Activated CD4-positive, alpha-beta T cell treated with anti-CD3 and anti-CD28 coated beads, Interleukin-2, Interleukin-6, amounts not matched to agents 100 ng/mL and 50 ng/mL, durations not matched to agents 16 hours and 8 hours (primary cell): Measurements from ENCODE around the gene CPNE8.

Experiments used
- DNase-seq: peaks from one replicate; pipeline ENCODE4 v3.0.0-alpha.2; 2020

The CPNE8 gene

DNA sequence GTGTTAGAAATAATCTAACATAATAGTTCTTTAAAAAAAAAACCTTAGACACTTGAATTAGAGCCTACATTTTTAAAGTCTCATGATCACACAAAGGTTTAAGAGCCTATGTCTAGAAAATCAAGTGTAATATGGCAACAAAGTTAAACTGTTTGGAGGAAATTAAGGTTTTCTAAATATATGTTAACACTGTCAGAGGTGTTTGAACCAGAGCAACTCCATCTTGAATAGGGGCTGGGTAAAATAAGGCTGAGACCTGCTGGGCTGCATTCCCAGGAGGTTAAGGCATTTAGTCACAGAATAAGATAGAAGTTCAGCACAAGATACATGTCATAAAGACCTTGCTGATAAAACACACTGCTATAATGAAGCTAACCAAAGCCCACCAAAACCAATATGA is 12.4 kb downstream of the CPNE8 start:
- no peak for DNase-seq

DNA sequence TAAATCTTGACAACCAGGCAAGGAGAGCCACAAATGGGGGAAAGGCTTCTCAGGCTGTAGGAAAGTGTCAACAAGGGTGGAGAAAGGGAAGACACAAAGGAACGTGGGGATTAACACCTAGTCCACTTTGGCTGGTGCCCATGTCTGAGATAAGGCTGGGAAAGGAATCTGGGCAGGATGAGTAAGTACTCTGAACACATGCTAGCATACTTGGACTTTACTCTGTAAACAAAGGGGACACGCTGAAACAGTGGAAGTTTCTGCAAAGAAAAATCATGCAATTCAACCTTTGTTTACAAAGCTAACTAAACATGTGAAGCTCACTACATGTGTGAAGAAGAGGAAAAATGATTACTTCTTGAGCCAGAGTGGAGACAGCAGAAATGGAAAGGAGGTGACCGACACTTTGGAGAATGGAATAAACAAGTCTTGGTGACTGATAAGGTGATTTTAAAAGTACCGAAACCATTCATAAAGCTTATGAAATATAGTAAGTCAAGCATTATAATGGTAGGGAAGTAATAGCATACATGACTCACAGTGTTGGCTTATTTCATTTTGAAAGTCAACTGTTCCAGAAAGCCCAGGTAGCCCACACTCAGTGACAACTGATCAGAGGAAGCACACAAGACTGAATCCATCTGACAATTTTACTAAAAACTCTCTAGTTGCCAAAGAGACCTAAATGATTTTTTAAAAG is 13.2 kb downstream of the CPNE8 start:
- peak; percentile 50 for DNase-seq

DNA sequence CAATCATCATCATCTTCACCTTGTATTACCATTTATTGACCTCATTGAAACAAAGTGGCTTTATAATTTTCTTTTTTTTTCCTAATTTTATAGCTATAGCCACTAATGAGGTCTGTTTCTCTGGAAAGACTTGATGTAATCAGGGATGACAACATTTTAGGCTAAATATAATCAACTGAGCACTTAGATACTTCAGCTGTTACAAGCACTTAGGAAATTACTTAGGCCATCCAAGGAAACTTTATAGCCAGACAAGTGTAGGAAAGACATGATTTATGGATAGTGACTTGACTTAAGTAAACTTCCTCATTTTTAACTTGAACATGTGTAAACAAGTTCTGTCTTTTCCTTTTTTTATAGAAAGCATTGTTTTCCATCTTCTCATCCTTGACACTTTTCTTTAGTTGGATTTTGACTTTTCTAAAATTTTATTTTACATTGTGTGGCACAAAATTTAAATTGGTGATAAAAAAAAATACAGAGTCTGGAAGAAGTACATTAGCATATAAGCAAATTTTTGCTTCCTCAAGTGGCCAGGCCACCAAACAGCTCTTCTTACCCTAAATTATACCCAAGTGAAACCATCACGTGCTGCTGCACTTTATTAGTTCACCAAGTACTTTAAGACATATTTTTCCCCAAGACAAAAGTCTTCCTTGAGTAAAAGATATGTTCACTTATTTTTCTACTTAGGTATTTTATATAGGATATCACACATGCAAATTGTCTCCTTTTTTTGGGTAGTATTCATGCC is 15.1 kb downstream of the CPNE8 start:
- no peak for DNase-seq

- no peak for DNase-seq
These were observed 16.0 kb downstream of the CPNE8 start for GRCh38 chr12:38889297-38889815.

DNA sequence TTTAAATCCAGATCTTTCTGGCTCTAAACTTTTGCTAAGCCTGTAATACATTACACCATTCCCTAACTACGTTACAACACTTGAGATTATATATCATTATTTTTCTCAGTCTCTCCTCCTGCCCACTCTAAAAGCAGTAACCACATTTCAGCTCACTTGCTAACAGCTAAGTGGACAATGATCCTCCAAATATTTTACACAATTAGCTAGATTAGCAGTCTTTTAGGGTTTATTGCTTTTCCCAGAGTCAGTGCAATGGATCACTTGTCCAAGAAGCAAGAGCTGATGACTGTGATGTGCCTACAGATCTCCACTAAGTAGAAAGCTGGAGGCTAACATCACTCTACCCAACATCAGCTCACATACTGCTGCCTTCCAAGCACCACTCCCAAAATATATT is 17.6 kb downstream of the CPNE8 start:
- DNase-seq, result no peak

DNA sequence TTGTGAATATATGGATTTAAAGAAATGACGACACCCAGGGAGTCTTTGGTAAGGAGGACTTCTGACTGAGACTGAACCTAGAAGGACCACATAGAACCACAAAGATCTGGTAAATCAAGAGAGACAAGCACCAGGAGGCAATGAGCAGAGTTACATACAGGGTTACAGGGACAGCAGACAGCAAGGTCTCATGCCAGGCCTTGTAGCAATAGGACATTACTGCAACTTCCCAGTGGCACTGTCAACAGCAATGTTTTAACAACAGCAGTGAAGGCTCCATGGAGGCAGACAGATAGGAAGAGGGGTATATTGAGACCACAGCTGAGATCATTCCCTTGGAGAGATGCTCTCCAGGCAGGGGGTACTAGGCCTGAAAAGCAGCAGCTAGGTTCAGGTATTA is 18.5 kb downstream of the CPNE8 start:
- no peak for DNase-seq

GRCh38 chr12:38886064-38886463 is 19.3 kb downstream of the CPNE8 start:
- no peak for DNase-seq

- DNase-seq, result no peak
These were observed 20.7 kb downstream of the CPNE8 start for GRCh38 chr12:38884666-38885065.

DNA sequence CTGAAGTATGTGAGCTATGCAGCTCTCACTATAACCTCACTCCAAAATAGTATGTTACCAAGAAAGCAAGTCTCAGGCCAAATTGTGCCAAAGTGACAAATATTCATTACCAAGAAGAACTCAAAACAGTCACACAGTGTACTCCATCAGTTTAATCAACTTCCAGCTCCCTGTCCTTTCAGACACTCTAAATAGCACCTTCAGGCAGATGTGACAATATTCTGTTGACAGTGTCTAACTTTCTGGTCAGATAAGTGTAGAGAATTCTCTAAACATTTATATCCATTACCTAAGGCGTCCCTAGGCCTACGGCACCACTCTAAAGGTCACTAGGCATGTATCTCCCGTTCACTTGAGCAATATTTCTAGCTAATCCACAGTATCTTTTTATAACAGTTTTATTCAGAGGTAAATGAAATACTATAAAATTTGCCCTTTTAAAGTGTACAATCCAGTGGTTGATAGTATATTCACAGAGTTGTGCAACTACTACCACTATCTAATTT is 21.7 kb downstream of the CPNE8 start:
- no peak for DNase-seq

DNA sequence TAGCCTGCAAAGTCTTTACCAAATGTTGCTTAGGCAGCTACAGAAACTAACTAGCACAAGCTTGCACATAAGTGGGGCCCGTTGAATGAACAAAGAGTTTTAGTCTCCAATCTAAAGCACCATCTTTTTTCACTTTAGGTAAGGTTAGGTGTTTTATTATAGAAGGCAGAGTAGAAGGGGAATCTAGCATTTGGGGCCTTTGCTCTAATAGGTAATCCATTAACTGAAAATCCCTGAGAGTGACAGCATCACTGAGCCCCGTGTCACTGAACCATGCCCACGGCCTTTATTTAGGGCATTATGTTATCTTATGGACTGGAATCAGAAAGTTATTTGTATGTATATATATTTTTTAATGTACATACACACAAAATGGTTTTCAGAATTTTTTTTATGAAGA is 25.1 kb downstream of the CPNE8 start:
- DNase-seq, result no peak

GRCh38 chr12:38878986-38879385 is 26.4 kb downstream of the CPNE8 start:
- DNase-seq, result no peak

GRCh38 chr12:38878333-38878705 is 27.1 kb downstream of the CPNE8 start:
- no peak for DNase-seq

- DNase-seq, result no peak
These were observed 29.7 kb downstream of the CPNE8 start for GRCh38 chr12:38875586-38876228.

DNA sequence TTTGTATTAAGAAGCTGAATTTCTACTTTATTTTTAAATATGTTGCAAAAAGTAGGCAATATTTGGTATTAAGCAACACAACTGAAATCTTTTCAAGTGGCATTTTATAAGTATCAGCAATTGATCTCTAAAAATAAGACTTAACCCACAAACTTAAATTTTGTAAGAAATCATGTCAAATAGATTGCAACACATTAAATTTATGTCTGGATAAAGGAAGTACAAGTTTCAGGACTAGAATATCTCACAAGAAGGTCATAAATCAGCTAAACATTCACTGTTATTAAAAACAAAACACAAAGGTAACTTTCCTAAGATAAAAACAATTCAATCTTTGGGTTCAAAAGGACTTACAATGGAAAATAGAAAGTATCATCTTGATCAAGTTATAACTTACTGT is 32.8 kb downstream of the CPNE8 start:
- DNase-seq, result no peak

GRCh38 chr12:38872156-38872555 is 33.2 kb downstream of the CPNE8 start:
- no peak for DNase-seq

- no peak for DNase-seq
These were observed 36.4 kb downstream of the CPNE8 start for GRCh38 chr12:38869036-38869435.

GRCh38 chr12:38850461-38850860 is 54.9 kb downstream of the CPNE8 start:
- DNase-seq, result no peak

DNA sequence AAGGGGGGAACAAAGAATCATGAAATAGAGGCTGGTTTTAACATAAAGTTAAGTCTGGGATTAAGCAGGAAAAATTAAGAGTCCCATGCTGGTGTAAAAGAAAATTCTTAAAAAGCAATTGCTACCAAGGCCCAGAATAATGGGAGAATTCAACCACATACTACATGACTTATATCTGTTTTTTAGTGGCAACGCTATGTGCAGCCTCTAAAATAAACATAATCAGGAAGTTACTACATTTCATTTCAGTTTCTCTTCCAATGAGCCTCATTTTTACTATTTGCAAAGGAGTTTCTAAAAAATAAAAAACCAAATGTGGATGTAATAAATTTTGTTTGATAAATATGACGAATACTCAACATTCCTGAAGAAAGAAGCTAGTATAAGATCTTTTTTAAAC is 58.1 kb downstream of the CPNE8 start:
- DNase-seq, result no peak

DNA sequence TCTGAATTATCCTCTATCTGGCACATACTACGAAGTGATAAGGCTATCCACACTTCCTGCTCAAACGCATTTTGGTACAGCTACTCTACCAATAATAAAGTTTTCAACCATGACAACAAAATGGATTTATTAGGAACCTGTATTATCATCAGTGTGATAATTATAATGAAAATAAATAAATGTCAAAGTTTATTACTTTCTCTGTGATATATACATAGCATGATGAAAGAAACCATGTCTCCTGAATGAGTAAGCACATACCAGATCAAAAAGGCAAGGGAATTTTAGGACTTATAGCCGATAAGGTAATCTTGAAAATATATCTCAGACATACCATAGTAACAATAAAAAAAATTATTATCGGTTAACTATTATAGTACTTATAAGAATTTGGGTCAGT is 61.1 kb downstream of the CPNE8 start:
- no peak for DNase-seq

DNA sequence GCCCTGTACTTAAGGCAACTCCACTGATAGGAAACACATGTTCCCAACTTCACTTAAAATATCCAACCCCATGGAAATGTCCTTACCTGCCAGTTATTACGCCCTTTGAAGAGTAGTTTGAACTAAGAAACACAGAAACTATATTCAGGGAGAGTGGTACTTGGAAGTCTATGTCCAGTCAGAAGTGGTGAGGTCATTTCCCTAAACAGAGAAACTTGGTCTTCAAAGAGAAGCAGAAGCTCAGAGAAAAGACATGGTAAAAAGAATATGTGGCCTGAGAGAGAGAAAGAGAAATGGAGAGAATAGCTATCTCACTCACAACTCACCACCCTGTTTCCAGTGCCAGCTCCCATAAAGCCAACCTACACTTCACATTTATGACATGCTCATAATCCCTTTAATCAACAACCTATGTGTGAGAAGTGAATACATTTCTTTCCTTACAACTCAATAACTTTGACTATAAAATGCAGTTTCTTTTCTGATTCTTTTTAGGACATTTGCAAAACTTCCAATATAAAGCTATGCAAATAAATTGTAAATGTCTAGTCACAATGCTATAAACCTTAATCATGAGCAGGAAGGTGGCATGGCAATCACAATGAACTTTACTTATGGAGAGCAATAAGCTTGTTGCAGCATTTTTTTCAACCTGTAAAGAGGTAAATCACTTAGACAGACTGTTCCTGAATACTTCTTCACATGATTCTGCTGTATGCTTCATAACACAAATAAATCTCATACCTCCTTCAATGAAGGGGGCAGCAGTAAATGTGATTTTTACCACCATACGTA is 67.1 kb downstream of the CPNE8 start:
- DNase-seq, result no peak

- DNase-seq, result no peak
These were observed 73.7 kb downstream of the CPNE8 start for GRCh38 chr12:38831715-38832114.

GRCh38 chr12:38825006-38825405 is 80.4 kb downstream of the CPNE8 start:
- no peak for DNase-seq

GRCh38 chr12:38823738-38824137 is 81.7 kb downstream of the CPNE8 start:
- DNase-seq, result peak; percentile 26
